GOT3 (cell line): Measurements from ENCODE around the gene CFAP57.
"Not testable (repeated sequence)": the region's sequence is repeated elsewhere in the genome, so short reads cannot be mapped to it uniquely, and the experiment has no call there.

ENCODE experiments used
- DNase-seq: peaks from one replicate; lab custom pipeline; 2025; ENCODE audit warnings: mixed read lengths; lab: John Stamatoyannopoulos, UW

The CFAP57 gene

GRCh38 chr1:43172527-43172972 is 420 bp downstream of the CFAP57 start:
- DNase-seq: peak; percentile 59

GRCh38 chr1:43174873-43175272 is 2.7 kb downstream of the CFAP57 start:
- DNase-seq: no peak

- no peak for DNase-seq
Observed at GRCh38 chr1:43177691-43178090, 5.6 kb downstream of the CFAP57 start.

- DNase-seq: no peak
Observed at GRCh38 chr1:43184388-43184787, 12.3 kb downstream of the CFAP57 start.

GRCh38 chr1:43184995-43185394 is 12.9 kb downstream of the CFAP57 start:
- DNase-seq: no peak

- DNase-seq: no peak
Observed at GRCh38 chr1:43188106-43188505, 16.0 kb downstream of the CFAP57 start.

- no peak for DNase-seq
Observed at GRCh38 chr1:43194509-43194908, 22.4 kb downstream of the CFAP57 start.

GRCh38 chr1:43197343-43198127 is 25.4 kb downstream of the CFAP57 start:
- DNase-seq: no peak

GRCh38 chr1:43199093-43199726 is 27.1 kb downstream of the CFAP57 start:
- DNase-seq: no peak

GRCh38 chr1:43203859-43204258 is 31.7 kb downstream of the CFAP57 start:
- DNase-seq: no peak

- no peak for DNase-seq
Observed at GRCh38 chr1:43204394-43204793, 32.3 kb downstream of the CFAP57 start.

- no peak for DNase-seq
Observed at GRCh38 chr1:43205671-43206070, 33.5 kb downstream of the CFAP57 start.

- peak; percentile 13 for DNase-seq
Observed at GRCh38 chr1:43206600-43207228, 34.6 kb downstream of the CFAP57 start.

GRCh38 chr1:43207229-43207853 is 35.2 kb downstream of the CFAP57 start:
- no peak for DNase-seq

GRCh38 chr1:43208277-43208676 is 36.1 kb downstream of the CFAP57 start:
- not testable (repeated sequence) for DNase-seq

GRCh38 chr1:43214501-43215444 is 42.6 kb downstream of the CFAP57 start:
- no peak for DNase-seq

GRCh38 chr1:43217747-43218146 is 45.6 kb downstream of the CFAP57 start:
- DNase-seq: no peak

- no peak for DNase-seq
Observed at GRCh38 chr1:43220905-43221778, 49.0 kb downstream of the CFAP57 start.

- no peak for DNase-seq
Observed at GRCh38 chr1:43221797-43222196, 49.7 kb downstream of the CFAP57 start.

- DNase-seq: no peak
Observed at GRCh38 chr1:43222879-43223278, 50.7 kb downstream of the CFAP57 start.
